Stimulated activated CD4-positive, alpha-beta T cell treated with anti-CD3 and anti-CD28 coated beads, Interleukin-15, amount 100 ng/mL, for 1 hour (primary cell): ENCODE measurements around the gene KCNMA1.

Experiments
- DNase-seq, 2 donors: peaks; one replicate each; pipeline ENCODE4 v3.0.0-alpha.2; 2020; ENCODE audit warnings: low read depth in 1 of 2, low spot score in 1 of 2

KCNMA1 gene

DNA sequence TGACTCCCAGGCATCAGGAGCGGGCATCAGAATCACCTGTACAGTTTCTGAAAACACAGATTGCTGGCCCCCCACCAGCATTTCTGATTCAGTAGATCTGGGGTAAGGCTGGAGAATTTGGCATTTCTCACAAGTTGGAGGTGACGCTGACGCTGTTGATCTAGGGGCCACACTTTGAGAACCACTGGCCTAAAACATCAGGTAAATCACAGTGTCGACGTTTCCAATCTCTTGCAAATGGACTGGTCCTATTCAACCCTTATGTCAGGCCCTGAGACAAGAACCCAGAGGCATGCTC is 564.0 kb downstream of the KCNMA1 start:
- no peak for DNase-seq

- DNase-seq: no peak
Observed at GRCh38 chr10:77072836-77073662, 564.6 kb downstream of the KCNMA1 start.

- no peak for DNase-seq
Observed at GRCh38 chr10:77072361-77072835, 565.2 kb downstream of the KCNMA1 start.

DNA sequence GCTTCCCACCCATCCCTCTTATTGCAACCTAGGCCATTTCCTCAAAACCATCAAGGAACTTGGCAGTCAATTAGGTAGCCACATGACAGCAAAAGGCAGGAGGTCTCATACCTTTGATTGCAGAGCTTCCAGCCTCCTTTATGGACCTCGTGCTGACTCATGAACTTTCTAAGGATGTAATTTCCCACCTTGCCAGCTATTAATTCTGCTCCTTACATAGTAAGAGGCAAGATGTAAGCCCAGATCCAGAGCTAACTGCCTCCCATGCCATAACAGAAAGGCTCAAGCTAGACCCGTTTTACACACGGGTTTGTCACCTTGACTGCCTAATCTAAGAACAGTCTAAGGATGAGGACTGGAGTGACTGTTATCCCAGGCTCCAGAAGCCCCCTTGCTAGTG is 565.7 kb downstream of the KCNMA1 start:
- no peak for DNase-seq

DNA sequence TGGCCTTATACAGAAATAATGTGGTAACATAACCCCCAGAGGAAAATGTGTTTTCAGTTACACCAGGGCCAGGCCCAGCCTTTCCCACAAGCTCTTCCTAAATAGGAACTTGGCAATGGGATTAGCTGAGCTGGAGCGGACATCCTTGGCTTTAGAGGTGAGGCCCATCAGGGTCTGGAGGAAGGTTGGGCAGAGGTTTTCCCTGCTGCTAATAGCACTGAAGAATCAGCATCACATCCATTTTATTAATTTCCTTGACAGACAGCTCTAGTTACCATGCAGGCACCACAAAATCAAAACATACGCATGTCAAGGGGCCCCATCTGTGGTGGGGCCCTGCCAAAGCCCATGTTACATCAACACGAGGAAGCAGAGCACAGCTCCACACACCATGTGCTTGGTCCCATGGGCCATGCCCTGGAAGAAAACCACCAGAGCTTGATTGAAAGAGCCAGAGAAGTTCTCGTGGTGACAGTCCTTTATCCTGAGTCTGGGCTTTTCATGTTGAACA is 566.6 kb downstream of the KCNMA1 start:
- no peak for DNase-seq

- no peak for DNase-seq
Observed at GRCh38 chr10:77070346-77070745, 567.3 kb downstream of the KCNMA1 start.

DNA sequence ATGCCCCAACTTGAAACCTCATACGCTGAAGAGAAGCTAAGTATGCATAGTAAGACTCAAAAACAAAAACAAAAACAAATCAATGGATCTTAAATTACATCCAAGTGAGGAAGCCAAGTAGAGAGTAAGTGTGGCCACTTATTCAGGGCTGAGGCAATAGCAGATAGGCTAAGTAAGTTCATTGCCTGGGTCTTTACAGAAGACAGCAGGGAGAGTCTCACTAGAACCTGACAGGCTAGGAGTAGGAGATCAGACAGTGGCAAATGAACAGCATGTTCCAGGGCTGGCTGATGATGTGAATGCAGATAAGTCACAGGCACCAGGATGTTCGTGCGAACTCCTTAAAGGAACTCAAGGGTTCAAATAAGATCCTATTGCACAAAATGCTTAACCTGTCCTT is 568.6 kb downstream of the KCNMA1 start:
- DNase-seq: no peak

DNA sequence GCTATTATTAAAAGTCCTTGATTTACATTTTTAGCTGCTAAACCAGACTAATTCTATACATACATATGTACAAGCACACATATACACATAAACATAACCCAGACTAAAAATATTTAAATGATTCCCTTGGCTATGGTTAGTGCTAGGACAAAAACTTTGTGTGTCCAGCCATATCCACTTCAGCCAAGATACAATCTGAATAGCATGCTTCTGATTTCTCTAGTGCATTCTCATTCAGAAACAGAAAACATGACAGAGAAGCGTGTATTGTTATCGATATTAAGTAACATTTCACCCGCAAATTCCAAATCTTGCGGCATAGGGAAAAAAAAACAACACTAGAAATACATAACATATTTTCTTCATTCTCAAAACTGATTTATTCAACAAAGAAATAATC is 569.3 kb downstream of the KCNMA1 start:
- DNase-seq: no peak

DNA sequence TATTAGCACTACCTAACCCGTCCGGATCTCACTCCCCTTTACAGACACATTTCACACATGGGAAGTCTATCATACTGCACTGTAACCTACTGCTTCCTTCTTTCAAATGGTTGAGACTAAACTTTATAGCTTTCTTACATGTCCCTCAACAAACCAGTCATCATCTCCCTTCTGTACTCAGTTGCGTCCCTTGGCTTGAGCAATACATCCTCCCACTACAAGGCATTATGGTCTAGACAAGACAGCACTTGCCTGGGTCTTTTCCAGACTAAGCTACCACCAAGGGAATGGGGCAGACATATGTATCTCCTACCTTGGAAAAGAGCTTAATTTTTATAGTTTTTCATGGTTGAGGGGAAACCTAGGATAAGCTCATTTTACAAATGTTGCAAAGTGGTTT is 575.2 kb downstream of the KCNMA1 start:
- no peak for DNase-seq

DNA sequence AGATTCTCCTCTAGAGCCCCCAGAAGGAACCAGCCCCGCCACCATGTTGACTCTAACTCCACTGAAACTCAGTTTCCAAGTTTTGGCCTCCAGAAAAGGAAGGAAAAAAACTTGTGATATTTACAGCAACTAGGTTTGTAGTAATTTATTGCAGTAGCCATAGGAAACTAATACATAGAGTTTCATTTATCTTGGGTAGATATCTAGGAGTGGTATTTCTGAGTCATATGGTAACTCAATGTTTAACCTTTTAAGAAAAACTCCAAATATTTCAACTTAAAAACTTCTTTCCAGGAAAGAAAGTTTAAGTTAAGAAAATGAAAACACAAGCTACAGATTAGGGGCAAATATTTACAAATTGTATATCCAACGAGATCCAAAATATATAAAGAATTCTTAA is 576.7 kb downstream of the KCNMA1 start:
- no peak for DNase-seq

- DNase-seq: no peak
Observed at GRCh38 chr10:77056650-77057049, 581.0 kb downstream of the KCNMA1 start.

DNA sequence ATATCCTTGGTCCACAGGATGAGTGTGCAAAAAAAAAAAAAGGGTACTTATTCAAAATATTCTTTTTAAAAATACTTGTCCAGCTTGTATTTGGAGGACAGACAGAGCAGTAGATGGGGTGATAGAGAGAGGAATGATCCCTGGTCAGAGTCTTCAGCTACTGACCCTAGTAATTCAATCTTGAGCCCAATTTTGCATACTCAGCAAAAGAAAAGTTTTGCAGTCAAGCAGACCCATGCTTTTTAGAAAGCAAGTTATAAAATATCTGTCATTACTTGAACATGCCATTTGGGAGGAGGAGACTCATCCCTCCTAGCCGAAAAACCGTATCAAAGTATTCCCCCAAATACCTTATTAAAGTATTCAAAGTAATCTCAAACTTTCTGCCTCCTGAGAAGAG is 585.0 kb downstream of the KCNMA1 start:
- no peak for DNase-seq

GRCh38 chr10:77051837-77052236 is 585.8 kb downstream of the KCNMA1 start:
- no peak for DNase-seq

- no peak for DNase-seq
Observed at GRCh38 chr10:77049896-77050295, 587.7 kb downstream of the KCNMA1 start.

DNA sequence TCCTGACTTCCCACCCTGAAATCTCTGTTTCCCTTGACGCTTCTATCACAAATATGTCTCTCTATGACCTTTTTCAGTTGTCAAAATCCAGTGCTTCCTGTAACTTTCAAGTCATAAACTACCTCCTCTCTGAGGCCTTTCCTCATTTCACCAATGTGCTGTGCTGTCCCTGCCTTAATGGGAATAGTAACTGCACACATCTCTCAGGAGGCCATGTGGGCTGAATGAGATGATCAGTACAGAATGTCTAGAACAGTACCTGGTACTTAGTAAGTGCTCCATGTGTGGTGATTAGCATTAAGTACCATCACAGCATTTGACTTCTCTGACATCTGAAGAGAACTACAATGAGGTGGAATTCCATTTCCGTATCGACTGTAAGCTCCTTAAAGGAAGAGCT is 588.5 kb downstream of the KCNMA1 start:
- DNase-seq: no peak

DNA sequence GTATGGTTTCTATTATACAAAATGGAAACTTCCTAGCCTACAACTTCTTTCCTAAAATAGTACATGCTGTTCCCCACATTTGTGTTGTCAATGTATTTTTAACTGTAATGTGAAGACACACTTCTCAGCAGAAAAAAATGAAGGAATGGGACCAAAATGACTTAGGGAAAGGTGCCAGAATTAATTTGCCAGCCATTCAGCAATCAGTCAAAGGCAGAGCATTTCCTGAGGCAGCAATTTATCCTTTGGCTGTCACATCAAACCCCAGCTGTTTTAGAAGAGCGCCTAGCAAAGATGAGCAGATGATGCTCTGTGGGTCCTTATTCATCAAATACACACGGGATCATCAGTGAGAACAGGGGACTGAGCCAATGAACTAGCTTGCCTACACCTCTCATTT is 592.5 kb downstream of the KCNMA1 start:
- no peak for DNase-seq

GRCh38 chr10:77043420-77043763 is 594.2 kb downstream of the KCNMA1 start:
- DNase-seq: no peak

DNA sequence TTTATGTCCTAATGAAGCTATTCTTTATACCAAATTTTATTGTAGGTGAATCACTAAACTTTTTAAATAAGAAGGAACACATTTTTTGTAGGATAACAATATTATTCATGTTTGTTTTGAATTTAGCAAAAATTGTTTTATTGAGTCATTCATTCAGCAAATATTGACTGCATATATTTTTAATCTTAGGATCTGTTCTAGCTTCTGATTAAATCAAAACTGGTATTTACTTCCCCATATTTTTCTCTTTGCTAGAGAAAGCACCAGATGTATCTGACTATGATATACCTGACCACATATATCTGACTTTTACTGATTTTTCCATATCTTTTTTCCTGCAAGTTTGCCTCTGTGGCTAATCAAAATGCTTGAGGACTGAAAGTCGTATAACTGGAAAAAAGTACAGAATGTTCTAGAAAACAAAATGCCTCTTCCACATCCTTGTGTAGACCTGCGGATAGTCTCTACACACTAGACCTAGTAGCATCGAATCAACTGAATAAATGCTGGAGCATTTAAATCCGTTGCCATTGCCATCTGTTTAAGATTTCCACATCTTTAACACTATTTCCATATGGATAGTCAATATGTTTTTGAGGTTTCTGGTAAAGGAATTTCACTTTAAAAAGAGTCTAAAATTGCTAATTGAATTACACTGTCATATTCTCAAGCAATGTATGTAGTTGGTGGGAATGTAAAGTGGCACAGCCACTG is 594.7 kb downstream of the KCNMA1 start:
- DNase-seq: no peak

DNA sequence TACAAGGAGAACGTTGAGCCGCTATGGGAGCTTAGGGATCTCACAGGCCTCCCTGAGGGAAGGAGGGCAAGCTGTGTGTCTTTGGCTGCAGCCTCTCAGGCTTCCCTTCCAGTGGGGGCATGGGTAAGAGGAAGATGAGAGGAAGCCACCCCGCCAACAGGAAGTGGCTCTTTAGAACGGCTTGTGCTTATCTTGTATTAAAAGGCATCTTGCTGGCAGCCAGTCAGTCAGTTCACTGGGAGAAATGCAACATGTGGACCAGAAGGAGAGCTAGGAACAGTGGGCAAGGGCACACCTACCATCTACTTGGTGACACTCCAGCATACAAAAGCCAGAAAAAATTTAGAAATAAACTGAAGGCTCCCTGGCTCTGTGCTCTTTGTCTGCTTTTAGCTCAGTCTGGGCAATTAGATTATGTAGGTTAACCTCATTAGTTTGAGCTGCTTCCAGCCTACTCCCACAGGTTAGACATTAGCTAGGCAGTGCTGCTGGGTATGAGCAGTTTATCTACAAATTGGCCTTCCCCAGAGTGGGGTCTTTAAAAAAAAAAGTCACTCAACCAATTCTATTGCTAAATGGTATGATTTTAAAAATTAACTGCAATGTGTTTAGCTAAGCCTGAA is 595.9 kb downstream of the KCNMA1 start:
- DNase-seq: no peak

DNA sequence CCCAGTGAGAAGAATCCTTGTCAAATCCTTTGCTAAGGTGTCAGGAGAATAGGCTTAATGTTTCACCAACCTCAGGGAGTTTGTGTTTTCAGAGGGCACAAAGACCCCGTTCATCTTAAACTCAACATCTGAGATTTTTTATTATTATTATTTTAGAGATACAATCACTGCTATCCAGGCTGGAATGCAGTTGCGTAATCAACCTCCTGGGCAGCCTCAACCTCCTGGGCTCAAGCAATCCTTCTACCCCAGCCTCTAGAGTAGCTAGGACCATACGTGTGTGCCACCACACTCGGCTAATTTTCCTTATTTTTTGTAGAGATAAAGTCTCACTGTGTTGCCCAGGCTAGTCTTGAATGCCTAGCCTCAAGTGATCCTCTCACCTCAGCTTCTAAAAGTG is 599.2 kb downstream of the KCNMA1 start:
- no peak for DNase-seq

GRCh38 chr10:77037735-77038403 is 599.7 kb downstream of the KCNMA1 start:
- no peak for DNase-seq
